Measurements from ENCODE around the gene HYAL2. TPM values are rescaled to one million over a fixed set of nuclear protein-coding genes. Genes with fewer than 3 reads are reported as not detected.

The HYAL2 gene
- total RNA-seq, 2 donors from 2014 or later = 86.5 to 87.5 TPM

DNA sequence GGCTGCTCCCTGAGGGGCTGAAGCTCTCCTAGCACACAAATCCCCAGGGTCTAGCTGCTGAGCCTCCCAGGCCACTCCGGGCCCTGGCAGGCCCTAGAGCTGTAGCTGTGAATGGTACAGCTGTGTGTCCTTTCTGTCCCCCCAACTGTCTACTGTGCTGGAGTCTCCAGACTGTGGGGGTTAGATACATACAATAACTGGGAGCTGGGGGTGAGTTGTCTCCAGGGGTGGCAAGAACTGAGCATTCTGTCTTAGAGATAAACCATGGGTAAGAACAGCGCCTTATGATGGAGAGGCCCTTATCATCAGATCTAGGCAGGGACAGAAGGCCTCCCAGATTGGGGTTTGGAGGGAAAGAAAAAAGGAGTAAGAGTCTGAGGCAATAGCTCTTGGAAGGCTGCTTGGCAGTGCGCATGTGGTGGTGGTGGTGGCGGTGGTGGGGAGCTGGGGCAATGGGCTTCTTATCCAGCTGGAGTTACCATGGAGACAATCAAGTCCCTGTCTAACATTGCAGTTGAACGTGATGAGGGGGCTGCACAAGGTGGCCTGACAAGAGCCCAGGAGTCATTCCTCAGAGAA, 31.7 kb upstream of the HYAL2 start:
- DNase-seq (ENCODE audit: low spot score) = no peak
- H3K36me3 ChIP-seq = peaks cover 38% of the 10 kb centered on the region
- no peak for ATAC-seq (ENCODE audit: insufficient number of reproducible peaks, low FRiP score, low read depth)
- no peak overlapping the region for H3K4me3 ChIP-seq
- H3K4me1 ChIP-seq (ENCODE audit: control insufficient read depth in 1 of 2, low read depth in 2 of 2) = peaks cover 45 to 62% of the 10 kb centered on the region in 2 donors
- H3K9me3 ChIP-seq = no peaks in the 10 kb centered on the region
- H3K27me3 ChIP-seq (replicated peaks; ENCODE audit: insufficient read depth) = no peaks in the 10 kb centered on the region
- TF ChIP-seq, protein P1, sequence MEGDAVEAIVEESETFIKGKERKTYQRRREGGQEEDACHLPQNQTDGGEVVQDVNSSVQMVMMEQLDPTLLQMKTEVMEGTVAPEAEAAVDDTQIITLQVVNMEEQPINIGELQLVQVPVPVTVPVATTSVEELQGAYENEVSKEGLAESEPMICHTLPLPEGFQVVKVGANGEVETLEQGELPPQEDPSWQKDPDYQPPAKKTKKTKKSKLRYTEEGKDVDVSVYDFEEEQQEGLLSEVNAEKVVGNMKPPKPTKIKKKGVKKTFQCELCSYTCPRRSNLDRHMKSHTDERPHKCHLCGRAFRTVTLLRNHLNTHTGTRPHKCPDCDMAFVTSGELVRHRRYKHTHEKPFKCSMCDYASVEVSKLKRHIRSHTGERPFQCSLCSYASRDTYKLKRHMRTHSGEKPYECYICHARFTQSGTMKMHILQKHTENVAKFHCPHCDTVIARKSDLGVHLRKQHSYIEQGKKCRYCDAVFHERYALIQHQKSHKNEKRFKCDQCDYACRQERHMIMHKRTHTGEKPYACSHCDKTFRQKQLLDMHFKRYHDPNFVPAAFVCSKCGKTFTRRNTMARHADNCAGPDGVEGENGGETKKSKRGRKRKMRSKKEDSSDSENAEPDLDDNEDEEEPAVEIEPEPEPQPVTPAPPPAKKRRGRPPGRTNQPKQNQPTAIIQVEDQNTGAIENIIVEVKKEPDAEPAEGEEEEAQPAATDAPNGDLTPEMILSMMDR (IDR thresholded peaks at IDR 0.05) = no peak
- no peak overlapping the region for H3K27ac ChIP-seq

DNA sequence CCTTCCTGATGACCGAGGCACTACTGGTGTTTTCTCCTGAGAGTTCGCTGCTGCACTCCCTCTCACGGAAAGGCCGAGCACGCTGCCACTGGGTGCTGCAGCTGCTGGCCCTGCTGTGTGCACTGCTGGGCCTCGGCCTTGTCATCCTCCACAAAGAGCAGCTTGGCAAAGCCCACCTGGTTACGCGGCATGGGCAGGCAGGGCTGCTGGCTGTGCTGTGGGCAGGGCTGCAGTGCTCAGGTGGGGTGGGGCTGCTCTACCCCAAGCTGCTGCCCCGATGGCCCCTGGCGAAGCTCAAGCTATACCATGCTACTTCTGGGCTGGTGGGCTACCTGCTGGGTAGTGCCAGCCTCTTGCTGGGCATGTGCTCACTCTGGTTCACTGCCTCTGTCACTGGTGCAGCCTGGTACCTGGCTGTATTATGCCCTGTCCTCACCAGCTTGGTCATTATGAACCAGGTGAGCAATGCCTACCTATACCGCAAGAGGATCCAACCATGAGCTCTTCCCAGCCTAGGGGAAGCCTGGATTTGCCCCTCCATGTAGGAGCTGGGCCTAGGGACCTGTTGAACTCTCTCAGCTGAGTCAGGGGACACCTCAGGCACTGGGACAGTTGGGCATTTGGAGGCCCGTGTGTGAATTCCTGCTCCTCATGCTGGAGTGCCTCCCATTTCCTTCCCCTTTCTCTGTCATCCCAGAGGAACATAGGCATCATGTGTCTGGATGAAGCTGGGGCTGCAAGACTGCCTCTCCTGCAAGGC, 30.9 kb upstream of the HYAL2 start:
- peaks cover 42 to 68% of the 10 kb centered on the region in 2 donors for H3K4me1 ChIP-seq (ENCODE audit: control insufficient read depth in 1 of 2, low read depth in 2 of 2)
- peaks cover 38% of the 10 kb centered on the region for H3K36me3 ChIP-seq
- TF ChIP-seq, protein P1 (IDR thresholded peaks at IDR 0.05) = no peak
- DNase-seq (ENCODE audit: low spot score) (no peak), ATAC-seq (ENCODE audit: insufficient number of reproducible peaks, low FRiP score, low read depth) (no peak)
- no peak overlapping the region for H3K27ac ChIP-seq
- H3K4me3 ChIP-seq = no peak overlapping the region
- no peaks in the 10 kb centered on the region for H3K9me3 ChIP-seq
- H3K27me3 ChIP-seq (replicated peaks; ENCODE audit: insufficient read depth) = no peaks in the 10 kb centered on the region

- TF ChIP-seq, protein P1 (IDR thresholded peaks at IDR 0.05) = no peak
- no peak for DNase-seq (ENCODE audit: low spot score)
- peaks cover 43% of the 10 kb centered on the region for H3K36me3 ChIP-seq
- H3K4me3 ChIP-seq = no peak overlapping the region
- peaks cover 36 to 62% of the 10 kb centered on the region in 2 donors for H3K4me1 ChIP-seq (ENCODE audit: control insufficient read depth in 1 of 2, low read depth in 2 of 2)
- no peak overlapping the region for H3K27ac ChIP-seq
- H3K9me3 ChIP-seq = no peaks in the 10 kb centered on the region
- H3K27me3 ChIP-seq (replicated peaks; ENCODE audit: insufficient read depth) = no peaks in the 10 kb centered on the region
- no peak for ATAC-seq (ENCODE audit: insufficient number of reproducible peaks, low FRiP score, low read depth)
Observed at GRCh38 chr3:50352781-50353180, 30.2 kb upstream of the HYAL2 start.

- TF ChIP-seq, protein P1 (IDR thresholded peaks at IDR 0.05) = no peak
- H3K27me3 ChIP-seq (replicated peaks; ENCODE audit: insufficient read depth) = no peaks in the 10 kb centered on the region
- H3K36me3 ChIP-seq = peaks cover 40% of the 10 kb centered on the region
- peak overlapping the region; percentile 79 for H3K4me3 ChIP-seq
- ATAC-seq (ENCODE audit: insufficient number of reproducible peaks, low FRiP score, low read depth) = no peak
- no peaks in the 10 kb centered on the region for H3K9me3 ChIP-seq
- peaks cover 21 to 47% of the 10 kb centered on the region in 2 donors for H3K4me1 ChIP-seq (ENCODE audit: control insufficient read depth in 1 of 2, low read depth in 2 of 2)
- H3K27ac ChIP-seq = peak overlapping the region; percentile 83 to 91
- no peak for DNase-seq (ENCODE audit: low spot score)
Observed at GRCh38 chr3:50351323-50351697, 28.8 kb upstream of the HYAL2 start.

- peaks cover 15 to 46% of the 10 kb centered on the region in 2 donors for H3K4me1 ChIP-seq (ENCODE audit: control insufficient read depth in 1 of 2, low read depth in 2 of 2)
- peaks cover 37% of the 10 kb centered on the region for H3K36me3 ChIP-seq
Observed at GRCh38 chr3:50350527-50351322, 28.2 kb upstream of the HYAL2 start, which contains the start of the genes CYB561D2 and NPRL2. CYB561D2 (plus strand) TSS chr3:50350862; CDS start chr3:50351434, 572 bp downstream. NPRL2 (minus strand) TSS chr3:50350775; CDS start chr3:50350652, 123 bp downstream.

More at GRCh38 chr3:50350527-50351322, 28.2 kb upstream of the HYAL2 start, which contains the start of the genes CYB561D2 and NPRL2:
- ATAC-seq (ENCODE audit: insufficient number of reproducible peaks, low FRiP score, low read depth) = peak; percentile 77
- peak; percentile 87 for DNase-seq (ENCODE audit: low spot score)
- TF ChIP-seq, protein P1 (IDR thresholded peaks at IDR 0.05) = no peak
- no peaks in the 10 kb centered on the region for H3K9me3 ChIP-seq
- peak within 1 kb of the TSS; percentile 79 for H3K4me3 ChIP-seq
- H3K27ac ChIP-seq = peak within 1 kb of the TSS; percentile 83 to 91
- H3K27me3 ChIP-seq (replicated peaks; ENCODE audit: insufficient read depth) = no peaks in the 10 kb centered on the region

Data from thoracic aorta (tissue), 2 donors.